ENCODE measurements around the gene ACTL7B. TPM values are rescaled to one million over a fixed set of nuclear protein-coding genes. Genes with fewer than 3 reads are reported as not detected.

The ACTL7B gene
- total and polyA plus RNA-seq, 2 of the 8 experiments (the other 6 are each of a cell fraction or from before 2014, with no cell fraction given), result not detected

GRCh38 chr9:108894225-108894997 is 38.6 kb upstream of the ACTL7B start:
- Histone ChIP-seq H3K4ac (replicated peaks; ENCODE audit: insufficient read length, low read depth, low read length) (no peak overlapping the region), H2AFZ (ENCODE audit: low read length) (no peak overlapping the region), H3K9me3 (ENCODE audit: insufficient read depth in 2 of 2, low read depth in 1 of 2, low read length in 1 of 2) (no peaks in the 10 kb centered on the region), H3K36me3 (ENCODE audit: control insufficient read depth in 2 of 4, insufficient read depth in 4 of 4, low read length in 3 of 4) (peaks cover 17 to 57% (median 54%) of the 10 kb centered on the region in 4 experiments), H3K23ac (ENCODE audit: insufficient read length) (no peak overlapping the region), H2AK5ac (ENCODE audit: low read depth, low read length) (no peak overlapping the region), H4K8ac (ENCODE audit: extremely low read depth, insufficient read depth, low read length) (no peak overlapping the region), H3K27me3 (replicated peaks in 1 of 4; ENCODE audit: control insufficient read depth in 3 of 4, extremely low read depth in 1 of 4, insufficient read depth in 3 of 4, low read length in 3 of 4) (no peaks in the 10 kb centered on the region), H3K14ac (ENCODE audit: insufficient read length) (no peak overlapping the region), H4K20me1 (replicated peaks in 1 of 2; ENCODE audit: control insufficient read depth in 1 of 2, insufficient read depth in 2 of 2, low read length in 2 of 2) (peaks cover 0 to 4% of the 10 kb centered on the region in 2 experiments), H2BK120ac (replicated peaks; ENCODE audit: low read depth, low read length) (no peak overlapping the region), H3K4me1 (replicated peaks in 1 of 4; ENCODE audit: control insufficient read depth in 3 of 4, insufficient read depth in 4 of 4, low read length in 3 of 4) (no peaks in the 10 kb centered on the region), H3K79me1 (ENCODE audit: low read depth, low read length) (no peaks in the 10 kb centered on the region), H3K56ac (replicated peaks; ENCODE audit: insufficient read length, low read depth, low read length) (no peak overlapping the region), H3K18ac (ENCODE audit: extremely low read depth, low read length) (no peak overlapping the region), H2BK5ac (ENCODE audit: low read depth, low read length) (no peak overlapping the region), H4K5ac (ENCODE audit: insufficient read length, low read depth, low read length) (no peak overlapping the region), H4K91ac (replicated peaks; ENCODE audit: insufficient read length, low read length) (no peak overlapping the region), H2BK15ac (ENCODE audit: low read length) (no peak overlapping the region), H3K23me2 (ENCODE audit: low read depth, low read length) (no peaks in the 10 kb centered on the region), H3K27ac (ENCODE audit: low read depth, low read length) (no peak overlapping the region), H3K9ac (replicated peaks in 1 of 4; ENCODE audit: extremely low read depth in 1 of 4, low read depth in 3 of 4, low read length in 3 of 4) (no peak overlapping the region), H3K79me2 (ENCODE audit: control insufficient read depth in 1 of 2, insufficient read depth in 2 of 2, low read length in 2 of 2) (no peaks in the 10 kb centered on the region), H2BK12ac (ENCODE audit: low read depth, low read length) (no peak overlapping the region), H3K4me3 (ENCODE audit: extremely low read depth in 1 of 4, insufficient read depth in 2 of 4, low read depth in 3 of 4, low read length in 4 of 4) (no peak overlapping the region), H2BK20ac (ENCODE audit: low read length) (no peak overlapping the region), H3K4me2 (ENCODE audit: insufficient read depth in 1 of 2, low read depth in 2 of 2, low read length in 2 of 2) (no peak overlapping the region)
- FAIRE-seq, result no peak
- CTCF ChIA-PET (ENCODE audit: partially characterized antibody), result no interaction called here
- POLR2A ChIA-PET (ENCODE audit: partially characterized antibody), result no interaction called here
- 94% methylated on average over 4 of the region's 4 CpGs; no CpG with 5 or more reads in 1 of the 2 experiments for WGBS, 2 experiments (ENCODE audit: extremely low coverage in 1 of 2, insufficient coverage in 1 of 2, insufficient read length in 1 of 2, insufficient replicate concordance in 2 of 2, low coverage in 1 of 2, low lambda C conversion rate in 2 of 2, missing lambda C conversion rate in 1 of 2)
- no peak for DNase-seq (ENCODE audit: low read depth in 1 of 2, low spot score in 2 of 2)
- TF ChIP-seq SIX5 (IDR thresholded peaks at IDR 0.05; ENCODE audit: low read depth, low read length) (no peak), ATF3 (IDR thresholded peaks at IDR 0.05; ENCODE audit: insufficient read depth, low read depth, low read length) (no peak), MAX (IDR thresholded peaks at IDR 0.05) (no peak), JUND (IDR thresholded peaks at IDR 0.05; ENCODE audit: low read length) (no peak), NRF1 (IDR thresholded peaks at IDR 0.05; ENCODE audit: low read depth, low read length) (no peak), POU5F1 (IDR thresholded peaks at IDR 0.05; ENCODE audit: low read depth, low read length) (no peak), BRCA1 (IDR thresholded peaks at IDR 0.05; ENCODE audit: low read depth, low read length) (no peak), CBX8 (IDR thresholded peaks at IDR 0.05; ENCODE audit: borderline replicate concordance, low read depth, low read length) (no peak), SIRT6 (IDR thresholded peaks at IDR 0.05; ENCODE audit: low read length) (no peak), E2F6 (IDR thresholded peaks at IDR 0.05) (no peak)
